ENCODE data around the gene CAB39. TPM values are rescaled to one million over a fixed set of nuclear protein-coding genes. Genes with fewer than 3 reads are reported as not detected.

CAB39 gene
- total and polyA plus RNA-seq, 7 donors = 60.2 to 128 (median 72.2) TPM

DNA sequence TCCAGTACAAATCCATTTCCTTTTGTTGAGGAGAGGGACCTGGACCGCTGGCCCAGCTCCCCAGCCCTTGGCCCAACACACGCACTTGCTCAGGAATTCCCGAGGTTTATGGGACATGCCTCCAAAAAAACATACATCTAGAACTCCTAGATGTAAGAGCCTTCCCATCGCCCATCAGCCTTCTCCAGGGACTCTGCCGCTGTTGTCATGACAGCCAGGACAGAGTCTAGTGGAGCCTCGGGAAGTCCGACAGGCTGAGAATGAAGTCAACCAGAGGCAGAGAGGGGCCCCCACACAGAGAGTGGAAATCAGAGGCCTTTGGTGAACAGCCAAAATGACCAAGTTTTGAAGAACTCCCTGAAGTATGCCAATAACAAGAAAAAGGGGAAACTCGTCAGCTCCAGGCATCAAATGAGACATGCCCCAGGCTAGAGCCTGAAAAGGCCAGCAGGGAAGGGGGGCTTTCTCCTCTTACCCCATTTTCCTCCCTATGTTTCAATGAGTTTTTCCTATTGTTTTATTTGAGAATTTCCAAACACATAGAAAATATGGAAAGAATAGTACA lies 43.2 kb upstream of the CAB39 start:
- no peaks in the 10 kb centered on the region for H3K36me3 ChIP-seq
- H3K4me3 ChIP-seq = no peak overlapping the region
- H3K9me3 ChIP-seq = no peaks in the 10 kb centered on the region
- peak overlapping the region in 1 of 4 donors; percentile 21 for H3K27ac ChIP-seq
- intact Hi-C loops (cut with DNase I) = no loop called here
- DNase-seq = no peak
- TF ChIP-seq EP300 (IDR thresholded peaks at IDR 0.05) = no peak
- no peak for TF ChIP-seq POLR2A (IDR thresholded peaks at IDR 0.05)
- TF ChIP-seq POLR2AphosphoS5 (IDR thresholded peaks at IDR 0.05) = no peak
- TF ChIP-seq, protein P1, sequence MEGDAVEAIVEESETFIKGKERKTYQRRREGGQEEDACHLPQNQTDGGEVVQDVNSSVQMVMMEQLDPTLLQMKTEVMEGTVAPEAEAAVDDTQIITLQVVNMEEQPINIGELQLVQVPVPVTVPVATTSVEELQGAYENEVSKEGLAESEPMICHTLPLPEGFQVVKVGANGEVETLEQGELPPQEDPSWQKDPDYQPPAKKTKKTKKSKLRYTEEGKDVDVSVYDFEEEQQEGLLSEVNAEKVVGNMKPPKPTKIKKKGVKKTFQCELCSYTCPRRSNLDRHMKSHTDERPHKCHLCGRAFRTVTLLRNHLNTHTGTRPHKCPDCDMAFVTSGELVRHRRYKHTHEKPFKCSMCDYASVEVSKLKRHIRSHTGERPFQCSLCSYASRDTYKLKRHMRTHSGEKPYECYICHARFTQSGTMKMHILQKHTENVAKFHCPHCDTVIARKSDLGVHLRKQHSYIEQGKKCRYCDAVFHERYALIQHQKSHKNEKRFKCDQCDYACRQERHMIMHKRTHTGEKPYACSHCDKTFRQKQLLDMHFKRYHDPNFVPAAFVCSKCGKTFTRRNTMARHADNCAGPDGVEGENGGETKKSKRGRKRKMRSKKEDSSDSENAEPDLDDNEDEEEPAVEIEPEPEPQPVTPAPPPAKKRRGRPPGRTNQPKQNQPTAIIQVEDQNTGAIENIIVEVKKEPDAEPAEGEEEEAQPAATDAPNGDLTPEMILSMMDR (IDR thresholded peaks at IDR 0.05) = no peak
- H3K4me1 ChIP-seq = no peaks in the 10 kb centered on the region
- WGBS, 2 donors = 91 to 92% methylated on average over 8 of the region's 8 CpGs
- H3K27me3 ChIP-seq = no peaks in the 10 kb centered on the region

DNA sequence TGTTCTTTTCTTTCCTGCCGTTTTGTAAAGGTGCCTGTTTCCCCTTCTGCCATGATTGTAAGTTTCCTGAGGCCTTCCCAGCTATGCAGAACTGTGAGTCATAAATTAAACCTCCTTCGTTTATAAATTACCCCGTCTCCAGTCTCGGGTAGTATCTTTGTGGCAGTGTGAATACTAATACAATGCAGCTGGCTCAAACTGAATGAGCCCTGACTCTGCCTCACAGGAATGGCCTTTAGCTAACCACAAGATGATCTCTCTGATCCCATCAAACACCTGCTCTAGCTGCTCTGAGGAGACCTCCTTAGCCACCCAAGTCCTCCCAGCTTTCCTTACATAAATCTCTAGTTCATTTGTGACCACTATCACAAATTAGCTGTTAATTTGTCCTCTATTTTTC lies 41.5 kb upstream of the CAB39 start:
- H3K4me3 ChIP-seq = no peak overlapping the region
- TF ChIP-seq POLR2A (IDR thresholded peaks at IDR 0.05) (no peak), EP300 (IDR thresholded peaks at IDR 0.05) (no peak), POLR2AphosphoS5 (IDR thresholded peaks at IDR 0.05) (no peak)
- TF ChIP-seq, protein P1 (IDR thresholded peaks at IDR 0.05) = no peak

DNA sequence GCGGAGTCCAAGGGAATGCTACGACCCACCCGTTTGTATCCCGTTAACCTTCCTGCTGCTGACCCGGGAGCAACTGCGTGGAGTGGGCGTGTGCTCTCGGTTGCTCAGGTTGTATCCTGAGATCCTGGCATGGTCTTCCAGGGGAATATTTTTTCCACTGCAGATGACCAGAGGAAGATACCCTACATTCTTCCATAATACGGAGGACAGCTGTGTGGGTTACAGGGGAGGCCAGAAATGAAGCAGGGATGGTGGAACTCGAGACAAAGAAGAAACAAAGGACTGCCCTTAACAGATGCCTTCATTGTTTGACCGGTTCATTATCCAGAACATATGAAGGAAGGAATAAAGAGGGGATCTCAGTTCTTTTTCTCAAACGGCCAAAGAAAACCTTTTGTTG lies 39.8 kb upstream of the CAB39 start:
- no peak overlapping the region for H3K4me3 ChIP-seq
- WGBS, 2 donors = 93 to 94% methylated on average over 12 of the region's 12 CpGs
- H3K9me3 ChIP-seq = no peaks in the 10 kb centered on the region
- no peaks in the 10 kb centered on the region for H3K4me1 ChIP-seq
- DNase-seq = no peak
- intact Hi-C loops (cut with DNase I) = no loop called here
- H3K27me3 ChIP-seq = no peaks in the 10 kb centered on the region
- H3K27ac ChIP-seq = no peak overlapping the region
- TF ChIP-seq POLR2AphosphoS5 (IDR thresholded peaks at IDR 0.05) (no peak), EP300 (IDR thresholded peaks at IDR 0.05) (no peak), POLR2A (IDR thresholded peaks at IDR 0.05) (no peak)
- TF ChIP-seq, protein P1 (IDR thresholded peaks at IDR 0.05) = no peak
- no peaks in the 10 kb centered on the region for H3K36me3 ChIP-seq

More for the DNA sequence above, 41.5 kb upstream of the CAB39 start:
- no peaks in the 10 kb centered on the region for H3K9me3 ChIP-seq
- DNase-seq = no peak
- 35 to 54% methylated on average over 4 of the region's 4 CpGs for WGBS, 2 donors
- H3K36me3 ChIP-seq = no peaks in the 10 kb centered on the region
- no peaks in the 10 kb centered on the region for H3K27me3 ChIP-seq
- H3K27ac ChIP-seq = no peak overlapping the region
- no peaks in the 10 kb centered on the region for H3K4me1 ChIP-seq
- intact Hi-C loops (cut with DNase I) = no loop called here

DNA sequence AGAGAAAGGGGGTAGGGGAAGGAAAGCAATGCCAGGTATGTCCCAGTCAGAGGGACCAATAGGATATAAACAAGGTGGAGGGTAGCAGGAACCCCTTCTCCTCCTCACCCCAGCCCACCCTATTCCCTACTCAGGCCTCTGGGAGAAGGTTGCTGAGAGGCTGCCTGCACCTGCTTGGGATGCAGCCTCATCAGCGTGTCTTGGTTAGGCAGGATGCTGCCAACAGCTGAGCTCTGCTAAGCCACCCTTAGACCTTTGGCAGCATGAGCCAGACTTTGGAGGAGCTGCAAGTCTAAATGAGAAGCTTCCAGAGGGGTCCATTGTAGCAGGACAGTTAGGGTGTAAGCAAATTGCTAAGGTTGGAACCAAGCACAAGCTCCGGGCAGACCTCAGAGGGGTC lies 38.2 kb upstream of the CAB39 start:
- Histone ChIP-seq H3K9me3 (no peaks in the 10 kb centered on the region), H3K4me3 (no peak overlapping the region), H3K27ac (no peak overlapping the region), H3K36me3 (no peaks in the 10 kb centered on the region), H3K4me1 (no peaks in the 10 kb centered on the region), H3K27me3 (no peaks in the 10 kb centered on the region)
- WGBS, 2 donors = 93 to 95% methylated on average over 2 of the region's 2 CpGs
- no peak for TF ChIP-seq POLR2AphosphoS5 (IDR thresholded peaks at IDR 0.05)
- TF ChIP-seq POLR2A (IDR thresholded peaks at IDR 0.05) = no peak
- TF ChIP-seq, protein P1 (IDR thresholded peaks at IDR 0.05) = no peak
- TF ChIP-seq EP300 (IDR thresholded peaks at IDR 0.05) = no peak
- DNase-seq = no peak
- intact Hi-C loops (cut with DNase I) = no loop called here
